CD4-positive, alpha-beta T cell treated with Interleukin-6 at 100 ng/mL for 8 hours (primary cell): ENCODE results near the gene DOP1A.

Experiments used
- DNase-seq: peaks from one replicate; pipeline ENCODE4 v3.0.0-alpha.2; 2020; ENCODE audit warnings: mixed read lengths, low spot score

Gene DOP1A, protein sequence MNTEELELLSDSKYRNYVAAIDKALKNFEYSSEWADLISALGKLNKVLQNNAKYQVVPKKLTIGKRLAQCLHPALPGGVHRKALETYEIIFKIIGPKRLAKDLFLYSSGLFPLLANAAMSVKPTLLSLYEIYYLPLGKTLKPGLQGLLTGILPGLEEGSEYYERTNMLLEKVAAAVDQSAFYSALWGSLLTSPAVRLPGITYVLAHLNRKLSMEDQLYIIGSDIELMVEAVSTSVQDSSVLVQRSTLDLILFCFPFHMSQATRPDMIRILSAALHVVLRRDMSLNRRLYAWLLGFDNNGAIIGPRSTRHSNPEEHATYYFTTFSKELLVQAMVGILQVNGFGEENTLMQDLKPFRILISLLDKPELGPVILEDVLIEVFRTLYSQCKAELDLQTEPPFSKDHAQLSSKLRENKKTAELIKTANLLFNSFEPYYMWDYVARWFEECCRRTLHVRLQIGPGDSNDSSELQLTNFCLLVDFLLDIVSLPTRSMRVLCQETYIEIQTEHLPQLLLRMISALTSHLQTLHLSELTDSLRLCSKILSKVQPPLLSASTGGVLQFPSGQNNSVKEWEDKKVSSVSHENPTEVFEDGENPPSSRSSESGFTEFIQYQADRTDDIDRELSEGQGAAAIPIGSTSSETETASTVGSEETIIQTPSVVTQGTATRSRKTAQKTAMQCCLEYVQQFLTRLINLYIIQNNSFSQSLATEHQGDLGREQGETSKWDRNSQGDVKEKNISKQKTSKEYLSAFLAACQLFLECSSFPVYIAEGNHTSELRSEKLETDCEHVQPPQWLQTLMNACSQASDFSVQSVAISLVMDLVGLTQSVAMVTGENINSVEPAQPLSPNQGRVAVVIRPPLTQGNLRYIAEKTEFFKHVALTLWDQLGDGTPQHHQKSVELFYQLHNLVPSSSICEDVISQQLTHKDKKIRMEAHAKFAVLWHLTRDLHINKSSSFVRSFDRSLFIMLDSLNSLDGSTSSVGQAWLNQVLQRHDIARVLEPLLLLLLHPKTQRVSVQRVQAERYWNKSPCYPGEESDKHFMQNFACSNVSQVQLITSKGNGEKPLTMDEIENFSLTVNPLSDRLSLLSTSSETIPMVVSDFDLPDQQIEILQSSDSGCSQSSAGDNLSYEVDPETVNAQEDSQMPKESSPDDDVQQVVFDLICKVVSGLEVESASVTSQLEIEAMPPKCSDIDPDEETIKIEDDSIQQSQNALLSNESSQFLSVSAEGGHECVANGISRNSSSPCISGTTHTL (N-terminal part only)

DNA sequence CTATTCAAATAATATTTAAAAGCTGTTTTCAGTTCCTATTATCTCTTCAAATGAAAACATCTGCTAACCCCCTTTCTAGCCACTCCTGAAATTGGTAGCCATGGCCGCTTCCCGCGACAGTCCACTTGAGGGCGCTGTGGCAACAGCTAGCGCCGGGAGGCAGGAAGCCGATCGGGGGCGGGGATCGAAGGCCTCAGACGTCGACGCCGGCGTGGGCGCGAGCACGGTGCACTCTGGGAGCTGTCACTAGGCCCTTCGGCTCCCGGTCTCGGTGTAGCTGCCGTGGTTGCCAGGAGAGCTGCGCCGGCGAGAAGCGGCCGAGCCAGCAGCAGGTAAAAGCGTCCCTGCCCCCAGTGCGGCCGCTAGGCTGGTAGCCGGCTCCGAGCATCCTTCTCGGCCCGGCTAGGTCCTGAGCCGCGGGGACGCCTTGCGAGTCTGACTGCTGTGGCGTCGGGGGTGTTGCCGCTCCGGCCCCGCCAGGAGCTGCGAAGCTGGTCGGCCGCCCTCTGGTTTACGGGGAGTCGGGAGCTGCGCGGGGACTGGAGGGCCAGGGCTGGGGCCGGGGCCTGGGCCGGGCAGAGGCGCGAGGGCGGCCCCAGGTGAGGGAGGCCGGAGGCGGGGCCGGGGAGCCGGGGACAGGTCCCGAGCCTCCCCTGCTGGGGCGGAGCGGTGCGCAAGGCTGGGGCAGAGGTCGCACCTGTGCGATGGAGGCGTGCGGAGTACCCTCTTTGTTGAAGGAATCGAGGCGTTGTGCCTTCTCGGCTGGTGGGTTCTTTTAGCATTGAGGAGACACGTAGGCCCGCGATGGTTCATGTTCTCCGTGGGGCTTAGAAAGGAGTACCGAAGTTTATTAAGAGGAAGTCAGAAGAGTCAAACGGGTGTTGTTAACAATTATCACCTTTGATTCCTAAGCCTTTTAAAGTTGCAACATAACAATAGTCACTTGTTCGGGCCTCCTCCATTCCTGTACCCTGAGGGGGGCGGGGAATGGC lies at the start of gene DOP1A:
Gene DOP1A (plus strand): TSS at position 224 of the 992 bp plus-strand sequence. CDS start 29,307 bp downstream, outside the sequence.
- DNase-seq, result peak; percentile 94

DNA sequence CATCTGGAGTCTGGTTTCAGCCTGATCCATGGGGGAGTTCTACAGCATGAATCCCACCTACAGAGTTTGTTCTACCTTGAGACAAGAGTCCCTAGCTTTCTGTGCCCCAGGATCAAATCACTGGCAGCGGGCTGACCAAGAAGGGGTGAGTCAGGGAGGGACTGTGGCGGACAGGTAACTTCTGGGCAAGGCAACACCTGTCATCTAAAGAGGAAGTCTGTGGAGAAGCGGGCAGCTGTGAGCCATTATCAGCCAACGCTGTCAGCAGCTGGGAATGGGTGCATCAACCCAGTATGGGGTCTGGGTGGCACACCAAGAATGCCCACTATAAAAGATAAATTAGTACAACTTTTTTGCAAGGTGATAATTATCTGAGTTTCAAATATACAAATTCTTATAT lies 47.7 kb upstream of the DOP1A start:
- no peak for DNase-seq

DNA sequence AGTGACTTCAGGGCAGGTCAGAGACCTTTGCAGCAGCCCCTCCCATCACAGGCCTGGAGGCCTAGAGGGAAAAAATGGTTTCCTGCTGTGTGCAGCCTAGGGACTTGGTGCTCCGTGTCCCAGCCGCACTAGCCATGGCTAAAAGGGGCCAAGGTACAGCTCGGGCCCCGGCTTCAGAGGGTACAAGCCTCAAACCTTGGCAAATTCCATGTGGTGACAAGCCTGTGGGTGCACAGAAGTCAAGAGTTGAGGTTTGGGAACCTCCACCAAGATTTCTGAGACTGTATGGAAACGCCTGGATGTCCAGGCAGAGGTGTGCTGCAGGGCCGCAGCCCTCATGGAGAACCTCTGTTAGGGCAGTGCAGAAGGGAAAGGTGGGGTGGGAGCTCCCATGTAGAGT lies 35.8 kb upstream of the DOP1A start:
- DNase-seq, result no peak

DNA sequence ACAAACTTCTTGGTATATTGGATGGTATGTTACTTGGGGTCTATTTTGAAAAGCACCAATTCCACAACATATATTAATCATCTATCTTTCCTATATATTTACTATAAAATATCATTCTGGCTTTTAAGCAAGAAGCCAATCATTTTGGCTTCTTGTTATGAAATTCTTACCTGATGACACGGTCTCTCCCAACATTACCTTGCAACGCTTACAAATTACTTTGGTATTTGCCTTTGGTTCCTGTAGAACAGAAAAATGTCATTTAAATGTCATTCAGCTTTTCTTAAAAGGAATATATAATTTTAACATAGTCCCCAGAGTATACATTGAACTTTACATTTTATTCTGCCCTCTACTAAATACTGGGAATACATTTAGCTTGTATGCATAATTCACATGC lies 29.2 kb upstream of the DOP1A start:
- no peak for DNase-seq

DNA sequence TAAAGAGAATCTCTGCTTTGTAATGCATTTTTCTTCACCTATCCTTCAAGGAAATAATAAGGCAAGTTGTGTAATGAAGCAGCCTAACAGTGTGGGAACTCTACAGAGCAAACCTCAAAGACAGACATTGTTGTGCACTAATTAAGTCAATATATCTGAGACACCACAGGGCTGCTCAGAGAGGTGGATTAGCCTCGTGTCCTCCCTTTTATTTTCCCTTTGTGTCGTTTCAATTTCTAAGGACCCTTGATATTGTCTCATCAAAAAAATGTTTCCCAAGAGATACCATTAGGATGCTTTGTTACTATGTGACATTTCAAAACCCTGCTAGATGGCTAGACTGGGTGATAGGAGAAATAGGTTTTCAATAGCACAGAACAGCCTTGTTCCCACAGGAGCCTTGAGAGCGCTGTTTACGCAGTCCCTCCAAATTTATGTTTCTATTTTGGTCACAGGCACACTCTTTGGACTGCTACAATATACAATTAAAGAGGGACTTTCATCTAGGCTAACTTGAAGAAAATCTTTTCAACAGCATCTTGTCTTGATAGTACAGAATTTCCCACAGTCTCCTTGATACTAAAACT lies 24.9 kb upstream of the DOP1A start:
- no peak for DNase-seq

DNA sequence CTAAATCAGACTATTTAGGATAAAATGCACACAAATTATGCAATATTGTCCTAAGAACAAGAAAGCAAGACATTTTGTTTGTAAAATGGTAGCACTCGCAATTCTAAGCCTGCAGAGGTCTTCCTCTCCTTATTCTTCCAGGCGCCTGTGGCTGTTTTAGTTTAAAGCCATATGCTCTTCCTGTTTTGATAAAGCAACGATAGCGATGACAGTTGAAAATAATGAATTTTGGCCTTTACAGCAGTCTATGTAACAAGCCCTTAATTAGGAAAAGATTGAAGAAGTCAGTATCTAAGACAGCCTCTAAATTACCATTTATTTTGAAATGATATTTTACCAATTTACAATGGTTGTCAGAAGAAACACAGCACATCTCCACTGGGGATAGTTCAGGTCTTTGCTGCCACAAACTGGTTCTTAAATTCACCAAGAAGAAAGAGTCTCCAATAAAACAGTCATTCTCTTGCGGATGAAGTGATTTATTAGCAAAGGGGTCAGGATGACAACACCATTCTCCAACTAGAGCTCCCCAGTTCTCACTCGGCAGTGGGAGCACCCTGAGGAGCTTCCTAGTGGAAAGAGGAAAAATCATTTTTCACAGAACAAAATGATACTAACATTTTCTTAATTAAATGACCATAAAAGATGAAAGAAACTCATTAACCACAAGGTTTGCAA lies 23.2 kb upstream of the DOP1A start:
- DNase-seq, result no peak

DNA sequence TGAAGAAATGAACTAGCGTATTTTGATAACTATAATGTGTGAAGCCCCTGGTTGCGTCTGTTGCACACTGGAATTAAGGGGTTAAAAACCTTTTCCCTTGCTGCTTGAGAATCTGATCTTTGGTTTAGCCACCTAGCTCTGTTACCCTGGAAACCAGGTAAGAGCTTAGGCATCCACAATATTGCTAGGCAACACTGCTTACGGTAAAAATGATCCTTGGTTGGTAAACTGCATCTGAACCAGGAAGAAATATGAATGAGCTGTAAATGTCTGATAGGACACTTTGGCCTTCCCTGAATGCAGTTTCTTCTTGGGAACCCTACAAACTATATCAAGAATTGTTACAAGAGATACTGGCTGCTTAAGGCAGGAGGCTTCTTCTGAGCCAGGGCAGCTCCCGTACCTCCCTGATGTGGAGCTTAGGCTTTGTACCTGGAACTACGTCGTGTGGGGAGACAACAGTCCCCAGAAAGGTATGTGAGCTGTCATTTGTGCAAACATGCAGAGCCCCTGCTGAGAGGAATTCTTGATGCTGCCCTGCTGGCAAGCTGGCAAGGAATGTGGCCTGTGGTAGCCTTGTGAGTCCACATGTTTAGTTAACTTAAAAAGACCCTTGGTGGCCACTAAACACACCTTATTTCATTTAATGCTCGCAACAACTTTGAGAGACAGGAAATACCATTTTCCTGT lies 20.3 kb upstream of the DOP1A start:
- no peak for DNase-seq

DNA sequence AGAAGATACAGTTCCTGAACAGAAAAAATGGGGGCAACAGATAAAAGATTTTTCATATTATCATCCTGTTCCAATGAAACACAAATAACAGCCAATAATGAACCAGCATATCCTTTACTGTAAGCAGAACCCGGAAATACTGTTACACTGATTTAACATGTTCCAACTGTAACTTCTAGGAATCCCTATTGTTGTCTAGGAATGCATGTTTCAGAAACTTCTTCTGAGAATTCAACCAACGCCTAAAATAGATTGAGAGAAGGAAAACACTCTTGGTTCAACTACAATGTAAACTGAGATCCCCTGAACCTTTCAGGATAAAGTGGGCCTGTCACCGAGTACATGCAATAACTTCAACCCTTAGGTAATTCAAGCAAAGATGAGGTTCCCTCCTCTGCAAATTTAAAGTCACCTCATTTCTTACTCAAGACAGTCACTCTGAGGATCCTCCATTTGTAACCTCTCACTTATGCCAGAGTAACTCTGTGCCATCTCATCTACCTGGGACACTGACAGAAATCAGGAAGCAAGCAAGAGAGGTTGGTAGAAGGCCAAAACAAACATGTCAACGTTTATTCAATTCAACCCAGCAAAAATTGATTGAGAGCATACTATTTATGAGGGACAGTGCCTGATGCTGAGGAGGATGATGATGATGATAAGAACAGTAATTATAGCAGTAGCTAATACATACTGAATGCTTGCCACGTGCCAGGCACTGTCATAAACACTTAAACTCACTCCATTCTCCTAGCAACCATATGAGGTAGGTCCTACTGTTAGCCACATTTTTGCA lies 15.9 kb upstream of the DOP1A start:
- no peak for DNase-seq

DNA sequence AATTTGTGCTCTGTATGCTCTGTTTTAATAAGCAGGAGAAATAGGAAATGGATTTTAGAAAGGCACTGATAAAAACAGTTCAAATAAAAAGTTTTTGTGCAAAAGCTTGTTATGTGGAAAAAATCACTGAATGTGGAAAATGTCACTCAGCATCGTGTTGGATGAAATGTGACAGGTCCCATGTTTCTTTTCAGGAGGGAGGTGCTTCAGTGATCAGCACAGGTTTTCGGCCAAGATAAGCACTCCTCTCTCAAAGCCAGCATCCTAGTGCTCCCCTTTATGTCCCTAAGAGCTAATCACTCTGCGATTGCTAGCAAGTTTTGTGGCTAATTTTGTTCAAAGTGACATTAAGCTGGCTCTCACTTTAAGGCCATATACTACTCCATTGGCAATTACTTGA lies 13.8 kb upstream of the DOP1A start:
- no peak for DNase-seq

DNA sequence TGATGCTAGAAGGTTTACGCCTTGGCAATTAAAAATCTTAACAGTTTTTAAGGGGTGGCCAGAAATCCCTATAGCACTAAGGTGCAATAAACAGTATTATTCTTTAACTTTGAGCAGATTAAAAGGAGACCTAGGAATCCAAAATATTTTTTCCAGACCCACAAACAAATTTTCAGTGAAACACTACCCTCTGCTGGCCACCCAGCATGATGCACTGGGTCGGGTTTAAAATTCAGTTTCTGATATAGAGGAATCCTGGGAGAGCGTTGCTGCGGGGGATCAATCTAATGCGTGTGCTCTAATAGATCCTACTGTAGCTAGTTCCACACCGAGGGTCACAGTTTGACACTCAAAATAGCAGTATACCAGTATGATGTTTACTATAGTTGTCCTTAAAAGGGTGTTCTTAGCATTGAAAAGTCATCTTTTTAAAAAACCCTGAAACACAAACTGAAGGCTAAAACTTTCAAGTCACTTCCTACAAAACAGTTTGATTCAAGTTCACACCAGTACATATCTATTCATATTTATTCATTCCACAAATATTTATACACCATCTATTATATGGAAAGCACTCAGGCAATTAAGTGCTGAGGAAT lies 12.0 kb upstream of the DOP1A start:
- DNase-seq, result peak; percentile 30

DNA sequence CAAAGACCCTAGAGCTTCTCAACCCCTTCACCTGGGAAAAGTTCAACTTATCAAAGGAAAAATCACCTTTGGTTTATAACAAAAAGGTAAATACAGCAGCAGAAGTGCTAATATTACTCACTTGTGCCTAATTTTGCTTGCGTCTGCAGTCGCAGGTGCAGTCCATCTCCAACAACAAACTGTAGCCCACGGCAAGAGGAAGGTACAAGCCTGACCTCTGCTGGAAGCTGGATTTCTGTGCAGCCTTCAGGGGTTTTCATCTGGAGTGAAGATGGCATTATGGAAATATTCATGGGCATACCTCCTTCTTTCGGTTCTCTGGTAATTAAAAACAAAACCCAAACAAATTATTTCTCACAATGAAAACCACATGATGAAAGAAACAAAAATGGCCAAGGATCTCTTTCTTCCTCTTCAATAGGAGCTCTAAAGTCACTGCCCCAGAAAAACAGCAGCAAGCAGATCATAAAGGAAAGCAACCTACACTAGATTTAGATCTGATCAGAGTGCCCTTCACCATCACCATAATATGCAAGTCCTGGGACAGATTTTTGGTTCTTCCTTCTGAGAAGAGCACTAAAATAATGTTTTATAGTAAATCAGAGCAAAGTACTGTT lies 9.7 kb upstream of the DOP1A start:
- DNase-seq, result peak; percentile 11

DNA sequence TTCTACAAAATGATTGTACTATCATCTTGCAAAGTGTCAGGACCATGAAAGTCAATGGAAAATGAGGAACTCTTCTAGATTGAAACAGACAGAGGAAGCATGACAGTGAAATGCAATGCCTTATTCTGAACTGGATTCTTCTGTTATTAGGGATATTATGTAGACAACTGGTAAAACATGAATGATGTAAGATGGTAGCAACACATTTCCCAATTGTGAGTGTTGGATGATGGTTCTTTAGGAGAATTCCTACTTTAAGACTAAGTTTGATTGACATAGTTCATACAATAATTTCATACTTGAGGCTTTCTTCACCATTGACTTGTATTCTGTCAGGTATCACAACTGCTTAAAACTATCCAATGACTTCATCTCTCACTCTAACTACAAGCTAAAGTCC lies 6.3 kb upstream of the DOP1A start:
- no peak for DNase-seq

DNA sequence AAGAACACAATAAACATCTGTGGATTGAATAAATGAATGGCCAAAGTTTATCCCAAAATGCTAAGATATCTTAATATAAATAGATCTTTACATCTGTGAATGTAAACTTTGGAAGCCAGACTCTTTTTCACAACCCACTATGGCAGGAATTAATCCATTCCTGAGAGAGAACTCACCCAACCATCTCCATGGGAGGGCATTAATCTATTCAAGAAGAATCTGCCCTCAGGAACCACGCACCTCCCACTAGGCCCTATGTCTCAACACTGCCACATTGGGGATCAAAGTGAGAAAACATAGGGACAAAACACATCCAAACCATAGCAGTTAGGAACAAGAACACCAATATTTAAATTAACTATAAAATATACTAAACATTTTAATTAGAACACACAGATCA lies 5.2 kb upstream of the DOP1A start:
- no peak for DNase-seq

DNA sequence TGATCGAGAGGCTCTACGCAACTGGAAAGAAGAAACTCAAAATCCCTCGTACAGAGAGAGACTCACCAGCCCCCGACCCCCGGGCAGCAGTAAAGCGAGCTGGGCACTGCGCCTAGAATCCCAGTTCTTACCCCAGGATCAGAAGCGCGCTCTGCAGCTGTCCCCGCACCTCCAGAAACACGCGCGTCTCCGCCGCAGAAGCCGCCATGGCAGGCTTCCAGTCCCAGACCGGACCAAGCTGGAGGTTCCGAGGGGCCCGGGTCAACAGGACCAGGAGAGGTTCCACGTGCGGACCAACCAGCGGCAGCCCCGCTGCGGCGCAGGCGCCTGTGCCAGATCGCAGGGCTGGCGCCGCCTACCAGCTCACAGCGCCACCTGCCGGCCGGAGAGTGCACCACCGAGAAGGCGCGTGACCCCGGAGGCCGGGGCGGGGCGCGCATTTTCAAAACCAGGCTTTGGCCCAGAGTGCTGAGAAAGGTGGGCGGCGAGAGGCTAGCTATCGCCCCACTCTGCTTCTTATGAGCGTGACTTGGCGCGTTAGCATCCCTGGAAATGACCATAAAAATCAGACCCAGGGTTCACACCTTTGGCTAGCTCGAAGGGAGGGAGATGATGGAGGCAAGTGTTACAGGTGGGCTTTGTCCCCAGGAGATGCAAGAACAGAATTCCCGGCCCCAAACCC lies 1.8 kb upstream of the DOP1A start, which contains the start of gene UBE3D:
Gene UBE3D (minus strand): TSS at position 331 of the 682 bp plus-strand sequence. CDS start 123 bp downstream, at position 208.
- DNase-seq, result peak; percentile 87

DNA sequence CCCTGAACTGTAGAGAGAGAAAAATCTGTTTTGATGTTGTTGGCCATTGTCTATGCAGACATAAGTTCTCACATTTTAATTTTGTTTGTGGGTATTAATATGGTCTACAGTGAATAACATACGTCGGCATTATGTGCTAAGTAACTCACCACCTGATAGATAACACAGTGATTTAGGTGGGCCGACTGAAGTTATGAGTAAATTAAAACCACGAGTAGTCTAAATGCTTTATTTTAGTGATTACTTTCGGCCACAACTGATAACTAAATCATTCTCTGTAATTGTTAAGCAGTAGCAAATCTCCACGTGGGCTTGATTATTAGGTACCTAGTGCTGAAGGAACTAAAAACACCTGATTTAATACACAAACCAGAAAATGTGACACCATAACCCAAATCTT lies 1.1 kb downstream of the DOP1A start:
- no peak for DNase-seq

DNA sequence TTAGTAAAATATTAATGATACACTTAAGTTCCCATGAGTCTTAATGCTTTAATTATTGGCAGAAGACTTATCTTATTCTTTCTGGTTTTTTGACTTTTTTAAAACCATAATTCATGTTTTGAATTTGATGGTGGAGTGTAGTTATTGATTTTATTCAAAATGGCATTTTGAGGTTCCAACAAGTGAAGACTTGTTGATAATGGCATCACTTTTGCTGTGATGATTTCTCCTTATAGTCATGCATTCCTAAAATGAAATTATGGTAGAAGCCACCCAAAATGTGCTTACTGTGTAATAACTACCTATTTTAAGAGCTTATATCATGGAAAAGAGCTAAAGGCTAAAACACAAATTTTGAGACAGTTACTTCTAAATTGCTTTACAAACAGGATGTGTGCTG lies 2.2 kb downstream of the DOP1A start:
- DNase-seq, result no peak

DNA sequence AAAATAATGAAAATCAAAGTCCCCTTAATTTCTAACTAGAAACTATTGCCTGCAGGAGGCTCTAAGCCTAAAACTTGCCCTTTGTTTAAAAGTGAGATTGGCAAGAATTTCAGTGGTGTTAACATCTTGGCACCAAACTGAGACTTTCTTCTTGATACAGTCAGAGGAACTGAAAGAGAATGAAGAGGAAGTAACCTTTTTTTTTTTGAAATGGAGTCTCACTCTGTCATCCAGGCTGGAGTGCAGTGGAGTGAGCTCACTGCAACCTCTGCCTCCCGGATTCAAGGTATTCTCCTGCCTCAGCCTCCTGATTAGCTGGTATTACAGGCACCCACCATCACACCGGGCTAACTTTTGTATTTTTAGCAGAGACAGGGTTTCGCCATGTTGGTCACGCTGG lies 3.6 kb downstream of the DOP1A start:
- DNase-seq, result no peak
